GM18873 (cell line): Measurements from ENCODE around the gene C1orf174.
A peak's percentile ranks its signal among the peaks of the same experiment; 100 is the strongest.

Experiments used
- ATAC-seq: cut with Tn5 transposase; IDR thresholded peaks from one replicate; pipeline ENCODE4 v1.9.1; 2021; ENCODE audit warnings: mild to moderate bottlenecking, moderate library complexity, moderate number of reproducible peaks; ENCODE audit not compliant: unreplicated experiment, low FRiP score

Gene C1orf174

GRCh38 chr1:3910857-3911845, 11.1 kb upstream of the C1orf174 start:
- ATAC-seq = no peak

- no peak for ATAC-seq
These were observed 10.1 kb upstream of the C1orf174 start for GRCh38 chr1:3910049-3910731.

GRCh38 chr1:3909615-3910014, 9.5 kb upstream of the C1orf174 start:
- ATAC-seq = no peak

GRCh38 chr1:3908886-3909517, 8.9 kb upstream of the C1orf174 start:
- ATAC-seq = no peak

- no peak for ATAC-seq
These were observed 7.6 kb upstream of the C1orf174 start for GRCh38 chr1:3907621-3908165.

GRCh38 chr1:3907031-3907534, 7.0 kb upstream of the C1orf174 start:
- ATAC-seq = no peak

GRCh38 chr1:3906672-3907020, 6.6 kb upstream of the C1orf174 start:
- no peak for ATAC-seq

GRCh38 chr1:3905953-3906671, 6.0 kb upstream of the C1orf174 start:
- no peak for ATAC-seq

GRCh38 chr1:3905266-3905952, 5.3 kb upstream of the C1orf174 start:
- ATAC-seq = no peak

- no peak for ATAC-seq
These were observed 4.7 kb upstream of the C1orf174 start for GRCh38 chr1:3904843-3905185.

GRCh38 chr1:3904006-3904842, 4.2 kb upstream of the C1orf174 start:
- ATAC-seq = no peak

- ATAC-seq = no peak
These were observed 3.3 kb upstream of the C1orf174 start for GRCh38 chr1:3903141-3904005.

GRCh38 chr1:3902571-3903091, 2.6 kb upstream of the C1orf174 start:
- no peak for ATAC-seq

GRCh38 chr1:3902111-3902511, 2.0 kb upstream of the C1orf174 start:
- ATAC-seq = no peak

GRCh38 chr1:3900969-3901529, 977 bp upstream of the C1orf174 start:
- peak; percentile 34 for ATAC-seq

GRCh38 chr1:3899754-3900149, 320 bp downstream of the C1orf174 start:
- ATAC-seq = peak; percentile 26
